Osteoblast (primary cell): ENCODE measurements around the gene MBD2. TPM values are rescaled to one million over a fixed set of nuclear protein-coding genes. Genes with fewer than 3 reads are reported as not detected.

ENCODE experiments used
- DNase-seq: peaks from one replicate; pipeline ENCODE4 v3.0.0; 2011; ENCODE audit warnings: low spot score, mixed read lengths; ENCODE audit not compliant: insufficient read length; ENCODE audit errors: missing footprints
- H2AFZ ChIP-seq: 2 replicates; pipeline ENCODE4 v1.6.0; 2011; ENCODE audit warnings: mild to moderate bottlenecking, low read length
- H3K27ac ChIP-seq: 2 replicates; pipeline ENCODE4 v1.5.1; 2011; ENCODE audit warnings: mild to moderate bottlenecking, low read depth, low read length, moderate library complexity
- H3K27me3 ChIP-seq: 2 replicates; pipeline ENCODE4 v1.6.0; 2012; ENCODE audit warnings: mild to moderate bottlenecking, control low read depth, inconsistent platforms, low read length, moderate library complexity; ENCODE audit not compliant: insufficient read depth
- H3K36me3 ChIP-seq: 2 replicates; pipeline ENCODE4 v1.5.1; 2011; ENCODE audit warnings: mild to moderate bottlenecking, low read length, control low read depth, moderate library complexity; ENCODE audit not compliant: insufficient read depth
- H3K4me1 ChIP-seq: 2 replicates; pipeline ENCODE4 v1.5.1; 2011; ENCODE audit warnings: mild to moderate bottlenecking, low read length, control low read depth, moderate library complexity; ENCODE audit not compliant: insufficient read depth
- H3K4me2 ChIP-seq: 2 replicates; pipeline ENCODE4 v1.6.0; 2011; ENCODE audit warnings: mild to moderate bottlenecking, low read length; ENCODE audit not compliant: insufficient read depth
- H3K4me3 ChIP-seq: fragments of 200-600 bp; sonication (generic); 3 replicates; pipeline ENCODE4 v1.5.1; 2012; ENCODE audit warnings: mild to moderate bottlenecking, low read length, inconsistent platforms; ENCODE audit not compliant: insufficient read depth
- H3K79me2 ChIP-seq: 2 replicates; pipeline ENCODE4 v1.6.0; 2012; ENCODE audit warnings: mild to moderate bottlenecking, low read length, control low read depth, inconsistent platforms; ENCODE audit not compliant: insufficient read depth
- H3K9me3 ChIP-seq: 2 replicates; pipeline ENCODE4 v1.5.1; 2011; ENCODE audit warnings: low read depth, low read length, control low read depth
- H4K20me1 ChIP-seq: 2 replicates; pipeline ENCODE4 v1.6.0; 2012; ENCODE audit warnings: mild to moderate bottlenecking, low read length, control low read depth; ENCODE audit not compliant: insufficient read depth
- total RNA-seq: library from RNA; depleted of rRNA; stranded (reverse); fragments of >200 nt; gene quantifications from 2 replicates; pipeline ENCODE4 v1.2.3, GENCODE V29; 2012
- TF ChIP-seq, protein P1 (sequence below): IDR thresholded peaks from 2 replicates; pipeline ENCODE4 v1.5.1; 2011; ENCODE audit warnings: mild to moderate bottlenecking, low read depth, low read length, moderate library complexity; ENCODE audit errors: extremely low read depth

Gene MBD2
- total RNA-seq, 1 donor = 23.9 TPM

DNA sequence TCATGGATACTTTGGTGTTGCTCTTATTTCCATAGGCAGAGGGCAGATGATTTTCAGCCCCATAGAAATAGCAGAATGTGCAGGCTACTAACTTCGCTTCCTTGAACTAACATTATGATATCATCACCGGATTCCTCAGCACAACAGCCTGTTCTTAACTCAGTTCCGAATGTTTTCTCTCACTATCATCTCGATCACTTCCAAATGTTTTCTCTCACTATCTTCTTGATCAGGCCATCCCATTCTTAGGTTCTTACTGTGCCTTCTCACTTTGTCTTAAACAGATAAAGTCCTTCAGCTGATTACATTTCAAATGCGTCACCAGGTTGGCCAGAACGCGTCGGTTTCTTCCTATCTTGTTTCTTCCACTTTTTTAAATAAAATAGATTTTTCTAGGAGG, 11.4 kb upstream of the MBD2 start:
- Histone ChIP-seq H3K27ac (no peak overlapping the region), H3K36me3 (no peaks in the 10 kb centered on the region), H2AFZ (no peak overlapping the region), H3K4me2 (no peak overlapping the region), H3K9me3 (no peaks in the 10 kb centered on the region), H4K20me1 (no peaks in the 10 kb centered on the region), H3K4me1 (peaks cover 10% of the 10 kb centered on the region), H3K79me2 (no peaks in the 10 kb centered on the region), H3K4me3 (no peak overlapping the region), H3K27me3 (no peaks in the 10 kb centered on the region)
- peak; percentile 73 for DNase-seq
- TF ChIP-seq, protein P1, sequence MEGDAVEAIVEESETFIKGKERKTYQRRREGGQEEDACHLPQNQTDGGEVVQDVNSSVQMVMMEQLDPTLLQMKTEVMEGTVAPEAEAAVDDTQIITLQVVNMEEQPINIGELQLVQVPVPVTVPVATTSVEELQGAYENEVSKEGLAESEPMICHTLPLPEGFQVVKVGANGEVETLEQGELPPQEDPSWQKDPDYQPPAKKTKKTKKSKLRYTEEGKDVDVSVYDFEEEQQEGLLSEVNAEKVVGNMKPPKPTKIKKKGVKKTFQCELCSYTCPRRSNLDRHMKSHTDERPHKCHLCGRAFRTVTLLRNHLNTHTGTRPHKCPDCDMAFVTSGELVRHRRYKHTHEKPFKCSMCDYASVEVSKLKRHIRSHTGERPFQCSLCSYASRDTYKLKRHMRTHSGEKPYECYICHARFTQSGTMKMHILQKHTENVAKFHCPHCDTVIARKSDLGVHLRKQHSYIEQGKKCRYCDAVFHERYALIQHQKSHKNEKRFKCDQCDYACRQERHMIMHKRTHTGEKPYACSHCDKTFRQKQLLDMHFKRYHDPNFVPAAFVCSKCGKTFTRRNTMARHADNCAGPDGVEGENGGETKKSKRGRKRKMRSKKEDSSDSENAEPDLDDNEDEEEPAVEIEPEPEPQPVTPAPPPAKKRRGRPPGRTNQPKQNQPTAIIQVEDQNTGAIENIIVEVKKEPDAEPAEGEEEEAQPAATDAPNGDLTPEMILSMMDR = no peak

DNA sequence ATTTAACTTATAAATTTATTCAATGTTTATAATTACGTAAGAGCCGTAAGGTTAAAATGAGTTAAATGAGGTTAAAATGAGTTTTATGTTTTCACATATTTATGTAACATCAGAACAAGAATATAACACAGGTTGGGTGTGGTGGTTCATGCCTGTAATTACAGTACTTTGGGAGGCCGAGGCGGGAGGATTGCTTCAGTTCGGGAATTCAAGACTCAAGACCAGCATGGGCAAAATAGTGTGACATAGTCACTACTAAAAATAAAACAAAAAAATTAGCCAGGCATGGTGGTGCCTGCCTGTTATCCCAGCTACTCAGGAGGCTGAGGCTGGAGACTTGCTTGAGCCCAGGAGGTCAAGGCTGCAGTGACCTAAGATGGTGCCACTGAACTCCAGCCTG, 9.3 kb upstream of the MBD2 start:
- DNase-seq = no peak
- no peak overlapping the region for H3K4me3 ChIP-seq
- no peaks in the 10 kb centered on the region for H3K9me3 ChIP-seq
- no peak overlapping the region for H3K4me2 ChIP-seq
- H3K79me2 ChIP-seq = no peaks in the 10 kb centered on the region
- no peak overlapping the region for H3K27ac ChIP-seq
- TF ChIP-seq, protein P1 = no peak
- H4K20me1 ChIP-seq = no peaks in the 10 kb centered on the region
- H3K36me3 ChIP-seq = no peaks in the 10 kb centered on the region
- no peaks in the 10 kb centered on the region for H3K4me1 ChIP-seq
- H2AFZ ChIP-seq = no peak overlapping the region
- H3K27me3 ChIP-seq = no peaks in the 10 kb centered on the region

DNA sequence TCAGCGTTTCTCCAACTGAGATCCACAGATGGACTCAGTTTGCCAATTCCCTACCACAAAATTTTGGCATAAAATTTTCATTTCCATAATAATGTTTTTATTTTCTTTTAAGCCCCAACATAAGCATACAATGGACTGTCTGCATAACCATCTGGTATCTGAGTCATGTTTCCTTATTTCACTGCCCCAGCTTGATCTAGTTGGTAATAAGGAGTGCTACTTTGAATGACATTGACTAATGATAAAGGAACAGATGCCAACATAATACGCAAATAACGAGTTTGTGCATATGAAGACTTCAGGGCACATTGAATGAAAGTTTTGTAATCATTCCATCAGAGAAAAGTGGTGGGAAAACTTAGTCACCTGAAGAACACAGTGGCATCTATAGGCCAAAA, 8.8 kb upstream of the MBD2 start:
- TF ChIP-seq, protein P1 = no peak
- no peak overlapping the region for H3K4me2 ChIP-seq
- H3K36me3 ChIP-seq = no peaks in the 10 kb centered on the region
- H3K9me3 ChIP-seq = no peaks in the 10 kb centered on the region
- no peak overlapping the region for H3K27ac ChIP-seq
- no peaks in the 10 kb centered on the region for H3K27me3 ChIP-seq
- H3K79me2 ChIP-seq = no peaks in the 10 kb centered on the region
- H4K20me1 ChIP-seq = no peaks in the 10 kb centered on the region
- no peak overlapping the region for H3K4me3 ChIP-seq
- no peaks in the 10 kb centered on the region for H3K4me1 ChIP-seq
- H2AFZ ChIP-seq = no peak overlapping the region
- DNase-seq = no peak

DNA sequence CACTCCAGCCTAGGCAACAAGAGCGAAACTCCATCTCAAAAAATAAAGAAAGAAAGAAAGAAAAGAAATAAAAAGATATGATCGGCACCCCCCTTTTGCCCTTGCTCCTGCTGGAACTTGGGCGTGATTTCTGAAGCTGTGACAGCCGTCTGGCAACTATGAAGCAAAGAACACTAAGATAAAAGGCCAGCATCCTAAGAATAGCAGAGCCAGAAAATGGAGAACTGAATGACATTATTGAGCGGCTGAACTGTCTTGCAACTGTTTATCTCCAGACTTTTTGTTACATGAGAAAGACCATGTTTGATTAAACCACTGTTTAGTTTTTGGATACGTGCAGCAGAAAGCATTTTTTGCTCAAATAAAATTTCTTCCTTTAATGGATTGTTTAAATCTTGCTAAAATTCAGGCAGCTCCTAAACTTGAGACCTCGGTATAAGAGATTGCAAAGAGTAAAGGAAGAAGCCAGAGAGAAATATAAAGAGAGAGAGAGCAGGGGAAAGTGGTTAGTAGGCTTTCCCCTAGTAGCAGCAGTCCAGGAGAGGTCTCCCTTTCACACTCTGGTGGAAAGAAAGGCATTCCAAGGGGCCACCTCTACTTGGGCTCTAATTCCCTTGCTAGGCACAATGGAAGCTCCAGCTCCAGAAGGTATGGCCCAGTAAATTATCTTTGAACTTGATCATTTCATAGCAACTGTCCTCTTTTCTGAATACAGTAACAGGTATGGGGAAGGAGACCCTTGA, 8.2 kb upstream of the MBD2 start:
- TF ChIP-seq, protein P1 = no peak
- no peak overlapping the region for H2AFZ ChIP-seq
- no peaks in the 10 kb centered on the region for H3K4me1 ChIP-seq
- no peak for DNase-seq
- H3K27me3 ChIP-seq = no peaks in the 10 kb centered on the region
- no peak overlapping the region for H3K27ac ChIP-seq
- H3K4me3 ChIP-seq = no peak overlapping the region
- H3K9me3 ChIP-seq = no peaks in the 10 kb centered on the region
- H4K20me1 ChIP-seq = no peaks in the 10 kb centered on the region
- H3K79me2 ChIP-seq = no peaks in the 10 kb centered on the region
- H3K36me3 ChIP-seq = no peaks in the 10 kb centered on the region
- H3K4me2 ChIP-seq = no peak overlapping the region
